Adipose tissue (tissue), 3 donors: ENCODE measurements around the gene NCK2. TPM values are rescaled to one million over a fixed set of nuclear protein-coding genes. Genes with fewer than 3 reads are reported as not detected.

Experiments used
- H3K27ac ChIP-seq: one replicate; pipeline ENCODE4 v1.5.1; 2013; ENCODE audit warnings: low read depth, low read length
- WGBS, 3 donors: extraction: QIAGEN DNeasy Blood & Tissue Kit; methylation state at CpG; one replicate each; pipeline ENCODE4 v1.1.7; 2013; 5-methylcytosine and 5-hydroxymethylcytosine counted together
- polyA plus RNA-seq, 3 donors: library from polyadenylated mRNA; stranded (reverse); fragments of 200-250 nt; gene quantifications; one replicate each; pipeline ENCODE4 v1.2.3, GENCODE V29; 2013
- donor health status: healthy with polysubstance abuse.
- donor health status: Bipolar disorder and iron deficiency.
- donor health status: healthy.

The NCK2 gene
- polyA plus RNA-seq: 10 to 100 TPM; 26.6 to 30.8 (median 27.2) TPM

GRCh38 chr2:105744909-105745853, at the start of gene NCK2:
TSS of gene NCK2 (plus strand) at chr2:105744912. CDS start at chr2:105855064, 110,152 bp downstream.
- peak within 1 kb of the TSS; percentile 11 for H3K27ac ChIP-seq
- 1% methylated on average over 66 to 118 of the region's 119 CpGs for whole genome bisulfite sequencing, 3 donors

- no peak overlapping the region for H3K27ac ChIP-seq
Observed at GRCh38 chr2:105697781-105698449, 46.8 kb upstream of the NCK2 start.

GRCh38 chr2:105698820-105699219, 45.9 kb upstream of the NCK2 start:
- H3K27ac ChIP-seq: no peak overlapping the region
- 83 to 88% (median 85%) methylated on average over 2 of the region's 2 CpGs for WGBS, 3 donors

More at GRCh38 chr2:105697781-105698449, 46.8 kb upstream of the NCK2 start:
- 22 to 52% (median 42%) methylated on average over 10 of the region's 10 CpGs for WGBS, 3 donors

- 78 to 83% (median 83%) methylated on average over 3 of the region's 3 CpGs for WGBS, 3 donors
Observed at GRCh38 chr2:105701042-105701441, 43.7 kb upstream of the NCK2 start.

GRCh38 chr2:105708697-105709096, 36.0 kb upstream of the NCK2 start:
- H3K27ac ChIP-seq: no peak overlapping the region

More at GRCh38 chr2:105701042-105701441, 43.7 kb upstream of the NCK2 start:
- H3K27ac ChIP-seq: no peak overlapping the region

- no peak overlapping the region for H3K27ac ChIP-seq
Observed at GRCh38 chr2:105711394-105711793, 33.3 kb upstream of the NCK2 start.

- no peak overlapping the region for H3K27ac ChIP-seq
- WGBS, 3 donors: 49 to 82% (median 81%) methylated on average over 5 of the region's 5 CpGs
Observed at GRCh38 chr2:105712166-105712915, 32.4 kb upstream of the NCK2 start.

GRCh38 chr2:105712981-105713596, 31.6 kb upstream of the NCK2 start:
- WGBS, 3 donors: 74 to 81% (median 75%) methylated on average over 6 of the region's 6 CpGs
- no peak overlapping the region for H3K27ac ChIP-seq

GRCh38 chr2:105714141-105714540, 30.6 kb upstream of the NCK2 start:
- 42 to 69% (median 65%) methylated on average over 6 of the region's 6 CpGs for WGBS, 3 donors
- no peak overlapping the region for H3K27ac ChIP-seq

GRCh38 chr2:105718846-105719481, 25.7 kb upstream of the NCK2 start:
- no peak overlapping the region for H3K27ac ChIP-seq
- 39 to 76% (median 43%) methylated on average over 8 of the region's 8 CpGs for WGBS, 3 donors

GRCh38 chr2:105721991-105722511, 22.7 kb upstream of the NCK2 start:
- WGBS, 3 donors: 81 to 89% (median 82%) methylated on average over 8 of the region's 8 CpGs

GRCh38 chr2:105722726-105723297, 21.9 kb upstream of the NCK2 start:
- WGBS, 3 donors: 95 to 96% (median 96%) methylated on average over 11 of the region's 11 CpGs
- no peak overlapping the region for H3K27ac ChIP-seq

More at GRCh38 chr2:105721991-105722511, 22.7 kb upstream of the NCK2 start:
- H3K27ac ChIP-seq: no peak overlapping the region

GRCh38 chr2:105723431-105723830, 21.3 kb upstream of the NCK2 start:
- 60 to 84% (median 83%) methylated on average over 3 of the region's 3 CpGs for WGBS, 3 donors

GRCh38 chr2:105725388-105725787, 19.3 kb upstream of the NCK2 start:
- WGBS, 3 donors: 69 to 88% (median 84%) methylated on average over 5 of the region's 5 CpGs
- no peak overlapping the region for H3K27ac ChIP-seq

More at GRCh38 chr2:105723431-105723830, 21.3 kb upstream of the NCK2 start:
- no peak overlapping the region for H3K27ac ChIP-seq

- H3K27ac ChIP-seq: no peak overlapping the region
- WGBS, 3 donors: 90 to 97% (median 91%) methylated on average over 1 of the region's 1 CpG
Observed at GRCh38 chr2:105730170-105730569, 14.5 kb upstream of the NCK2 start.

GRCh38 chr2:105731511-105731910, 13.2 kb upstream of the NCK2 start:
- 39 to 73% (median 42%) methylated on average over 4 of the region's 4 CpGs for WGBS, 3 donors

GRCh38 chr2:105732101-105732500, 12.6 kb upstream of the NCK2 start:
- H3K27ac ChIP-seq: no peak overlapping the region
- WGBS, 3 donors: 14 to 59% (median 19%) methylated on average over 7 of the region's 7 CpGs

More at GRCh38 chr2:105731511-105731910, 13.2 kb upstream of the NCK2 start:
- no peak overlapping the region for H3K27ac ChIP-seq
